ENCODE measurements around the gene LCORL. TPM values are rescaled to one million over a fixed set of nuclear protein-coding genes. Genes with fewer than 3 reads are reported as not detected.

The LCORL gene
- total and polyA plus RNA-seq, 9 of the 15 experiments (the other 6 are each of a cell fraction or from before 2014, with no cell fraction given): 3.1 to 24.5 (median 11.1) TPM

DNA sequence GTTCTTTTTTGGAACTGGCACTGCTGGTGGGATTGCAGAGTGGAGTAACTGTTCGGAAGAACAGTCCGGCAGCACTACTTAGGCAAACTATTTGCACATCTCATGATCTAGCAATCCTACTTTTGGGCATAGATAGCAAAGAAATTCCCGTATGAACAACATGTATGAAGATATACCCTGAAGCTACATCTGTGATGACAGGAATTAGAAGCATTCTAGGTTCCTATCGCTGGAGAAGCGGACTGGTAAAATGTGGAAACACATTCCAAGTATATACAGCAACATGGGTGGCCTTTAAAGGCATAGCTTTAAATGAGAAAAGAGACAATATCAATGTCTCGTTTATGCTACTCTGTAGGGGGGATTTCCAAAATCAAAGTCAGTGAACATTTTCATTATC is 214.1 kb downstream of the LCORL start:
- Histone ChIP-seq H3K4me1 (replicated peaks in 1 of 2; ENCODE audit: control insufficient read depth in 2 of 2, insufficient read depth in 2 of 2, low read length in 2 of 2) (peaks cover 3 to 10% of the 10 kb centered on the region in 2 experiments; a peak in 4 of 5 replicates), H3K79me2 (ENCODE audit: control insufficient read depth, insufficient read depth, low read length) (peaks cover 91% of the 10 kb centered on the region), H3K27me3 (ENCODE audit: control insufficient read depth in 2 of 2, insufficient read depth in 2 of 2, low read length in 2 of 2) (no peaks in the 10 kb centered on the region), H3K4me2 (ENCODE audit: insufficient read depth, low read length) (peak overlapping the region; percentile 83), H4K20me1 (replicated peaks; ENCODE audit: control insufficient read depth, insufficient read depth, low read length) (peaks cover 11% of the 10 kb centered on the region), H3K9me1 (ENCODE audit: control insufficient read depth, insufficient read depth, low read length) (no peaks in the 10 kb centered on the region), H3K36me3 (ENCODE audit: control insufficient read depth, insufficient read depth, low read length) (peaks cover 57% of the 10 kb centered on the region), H3K9ac (ENCODE audit: insufficient read depth in 1 of 2, low read depth in 2 of 2, low read length in 2 of 2) (peak overlapping the region in 1 of 2 experiments; percentile 97; a peak in 2 of 4 replicates), H3K9me3 (replicated peaks; ENCODE audit: control insufficient read depth, insufficient read depth, low read depth, low read length) (no peaks in the 10 kb centered on the region), H3K27ac (ENCODE audit: extremely low read depth, low read depth, low read length) (peak overlapping the region; percentile 31; the same call in 2 of the 3 replicates), H3K4me3 (peak overlapping the region; percentile 22; the same call in 1 of the 2 replicates), H2AFZ (ENCODE audit: low read depth, low read length) (no peak overlapping the region)
- in situ Hi-C loops (cut with MboI) (loop anchor here (10.0 kb wide), 1 partner anchor 243 kb away; no protein-coding TSS in a partner anchor), intact Hi-C loops (cut with micrococcal nuclease) (loop anchor here (5.0 to 10.0 kb wide), 2 partner anchors 173 to 785 kb away; no protein-coding TSS in a partner anchor)
- ATAC-seq: no peak
- no TSS peak for BruUV-seq (replicated peaks)
- CTCF ChIA-PET (ENCODE audit: low intra/inter-chr PET ratio): interaction anchor here (1.7 to 2.4 kb wide), 2 partner anchors 210 to 258 kb away, joined by 7 to 10 read pairs; no protein-coding TSS in a partner anchor
- no peak for DNase-seq (ENCODE audit: extremely low read depth in 1 of 4, low spot score in 3 of 4)
- FAIRE-seq: no peak
- TF ChIP-seq ZNF133 (CRISPR knock-in tag; IDR thresholded peaks at IDR 0.05) (no peak), ILK (tag; IDR thresholded peaks at IDR 0.05; ENCODE audit: borderline replicate concordance, low read depth) (no peak), MECOM (CRISPR knock-in tag; IDR thresholded peaks at IDR 0.05) (no peak), PYGO2 (tag; IDR thresholded peaks at IDR 0.05) (no peak), PRMT5 (CRISPR knock-in tag; IDR thresholded peaks at IDR 0.05) (no peak), PURB (CRISPR knock-in tag; IDR thresholded peaks at IDR 0.05; ENCODE audit: low read depth) (no peak), PATZ1 (CRISPR knock-in tag; IDR thresholded peaks at IDR 0.05; ENCODE audit: borderline replicate concordance) (no peak), PHF8 (IDR thresholded peaks at IDR 0.05; ENCODE audit: borderline replicate concordance, low read length) (no peak), ZC3H11A (IDR thresholded peaks at IDR 0.05; ENCODE audit: low read depth, low read length) (no peak)
- TF ChIP-seq, protein P1, sequence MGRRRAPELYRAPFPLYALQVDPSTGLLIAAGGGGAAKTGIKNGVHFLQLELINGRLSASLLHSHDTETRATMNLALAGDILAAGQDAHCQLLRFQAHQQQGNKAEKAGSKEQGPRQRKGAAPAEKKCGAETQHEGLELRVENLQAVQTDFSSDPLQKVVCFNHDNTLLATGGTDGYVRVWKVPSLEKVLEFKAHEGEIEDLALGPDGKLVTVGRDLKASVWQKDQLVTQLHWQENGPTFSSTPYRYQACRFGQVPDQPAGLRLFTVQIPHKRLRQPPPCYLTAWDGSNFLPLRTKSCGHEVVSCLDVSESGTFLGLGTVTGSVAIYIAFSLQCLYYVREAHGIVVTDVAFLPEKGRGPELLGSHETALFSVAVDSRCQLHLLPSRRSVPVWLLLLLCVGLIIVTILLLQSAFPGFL (CRISPR knock-in tag; IDR thresholded peaks at IDR 0.05): no peak
- WGBS (ENCODE audit: insufficient coverage, low coverage, missing lambda C conversion rate): 59% methylated on average over 6 of the region's 6 CpGs
- POLR2A ChIA-PET: interaction anchor here (1.0 to 2.0 kb wide), 2 partner anchors 9 to 12 kb away, joined by 3 to 9 read pairs; no protein-coding TSS in a partner anchor

Measured in K562 (cell line).